ACC112 (cell line): ENCODE measurements around the gene NUMA1.

Experiments
- H2AFZ ChIP-seq: fragments of 200-600 bp; sonication (generic); one replicate; pipeline ENCODE4 v1.6.0; 2017; ENCODE audit warnings: antibody characterized with exemption, low read length; ENCODE audit not compliant: unreplicated experiment
- H3K27ac ChIP-seq: fragments of 200-600 bp; sonication (generic); 2 replicates; pipeline ENCODE4 v1.5.1; 2014; ENCODE audit warnings: low read depth, mild to moderate bottlenecking, antibody characterized with exemption, low read length, moderate library complexity
- H3K27me3 ChIP-seq: fragments of 200-600 bp; sonication (generic); 2 replicates; pipeline ENCODE4 v1.6.1; 2014; ENCODE audit warnings: mild to moderate bottlenecking, antibody characterized with exemption, low read length, moderate library complexity, mixed read lengths; ENCODE audit not compliant: insufficient read depth
- H3K36me3 ChIP-seq: fragments of 200-600 bp; sonication (generic); 2 replicates; pipeline ENCODE4 v1.6.1; 2016; ENCODE audit warnings: mild to moderate bottlenecking, antibody characterized with exemption, low read length, moderate library complexity, mixed read lengths; ENCODE audit not compliant: insufficient read depth
- H3K4me1 ChIP-seq: fragments of 200-600 bp; sonication (generic); one replicate; pipeline ENCODE4 v1.6.1; 2016; ENCODE audit warnings: low read length, mixed read lengths; ENCODE audit not compliant: insufficient read depth, unreplicated experiment, control insufficient read depth
- H3K4me3 ChIP-seq: fragments of 200-600 bp; sonication (generic); 2 replicates; pipeline ENCODE4 v1.5.1; 2014; ENCODE audit warnings: mild to moderate bottlenecking, low read depth, low read length
- H3K79me2 ChIP-seq: fragments of 200-600 bp; sonication (generic); one replicate; pipeline ENCODE4 v1.6.0; 2016; ENCODE audit warnings: low read length; ENCODE audit not compliant: control insufficient read depth, unreplicated experiment, insufficient read depth

The NUMA1 gene

GRCh38 chr11:72100462-72100861 is 20.1 kb upstream of the NUMA1 start:
- Histone ChIP-seq H3K27ac (no peak overlapping the region), H3K4me3 (no peak overlapping the region; the same call in 1 of the 2 replicates), H2AFZ (no peak overlapping the region), H3K36me3 (peaks cover 16% of the 10 kb centered on the region; the same call in 1 of the 2 replicates), H3K79me2 (peaks cover 42% of the 10 kb centered on the region), H3K4me1 (peaks cover 27% of the 10 kb centered on the region), H3K27me3 (no peaks in the 10 kb centered on the region)

DNA sequence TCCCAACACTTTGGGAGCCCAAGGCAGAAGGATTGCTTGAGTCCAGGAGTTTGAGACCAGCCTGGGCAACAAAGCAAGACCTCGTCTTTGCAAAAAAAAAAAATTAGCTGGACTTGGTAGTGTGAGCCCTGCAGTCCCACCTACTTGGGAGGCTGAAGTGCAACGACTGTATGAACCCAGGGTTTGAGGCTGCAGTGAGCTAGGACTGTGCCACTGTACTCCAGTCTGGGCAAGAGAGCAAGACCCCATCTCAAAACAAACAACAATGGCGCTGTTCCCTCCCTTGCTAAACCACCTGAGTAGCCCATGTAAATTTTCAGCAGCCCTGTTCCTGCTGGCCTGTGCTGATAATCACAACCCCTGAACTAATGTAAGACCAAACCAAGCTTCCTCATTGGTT is 19.7 kb upstream of the NUMA1 start:
- H3K36me3 ChIP-seq = peaks cover 16% of the 10 kb centered on the region; the same call in 1 of the 2 replicates
- H3K4me1 ChIP-seq = peaks cover 27% of the 10 kb centered on the region
- H2AFZ ChIP-seq = no peak overlapping the region
- H3K4me3 ChIP-seq = no peak overlapping the region
- H3K79me2 ChIP-seq = peaks cover 42% of the 10 kb centered on the region
- no peak overlapping the region for H3K27ac ChIP-seq
- H3K27me3 ChIP-seq = no peaks in the 10 kb centered on the region

- Histone ChIP-seq H3K27ac (no peak overlapping the region), H3K36me3 (peaks cover 20% of the 10 kb centered on the region; the same call in 1 of the 2 replicates), H3K79me2 (peaks cover 42% of the 10 kb centered on the region)
Observed at GRCh38 chr11:72098741-72099140, 18.4 kb upstream of the NUMA1 start.

DNA sequence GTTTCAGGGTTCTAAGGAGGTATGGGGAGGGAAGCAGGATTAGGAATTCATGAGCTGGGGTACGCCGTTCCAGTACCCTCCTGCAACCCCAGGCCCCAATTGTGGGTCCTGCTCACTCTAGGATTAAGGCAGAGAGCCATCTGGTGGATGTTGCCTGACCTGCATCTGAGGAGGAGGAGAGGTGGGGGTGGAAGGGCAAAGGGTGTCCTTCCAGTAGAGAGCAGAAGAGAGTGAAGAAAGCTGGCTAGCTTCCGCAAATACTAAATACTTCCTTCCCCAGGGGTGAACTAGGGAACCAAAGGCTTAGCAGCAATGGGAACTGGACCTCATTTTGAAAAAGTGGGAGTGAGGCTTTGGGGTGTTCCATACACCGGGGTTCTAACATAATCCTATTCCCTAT is 10.9 kb upstream of the NUMA1 start:
- no peak overlapping the region for H3K4me3 ChIP-seq
- no peak overlapping the region for H2AFZ ChIP-seq
- peaks cover 8% of the 10 kb centered on the region; the same call in 1 of the 2 replicates for H3K36me3 ChIP-seq
- H3K27ac ChIP-seq = no peak overlapping the region
- no peaks in the 10 kb centered on the region for H3K27me3 ChIP-seq
- H3K79me2 ChIP-seq = no peaks in the 10 kb centered on the region
- no peaks in the 10 kb centered on the region for H3K4me1 ChIP-seq

More at GRCh38 chr11:72098741-72099140, 18.4 kb upstream of the NUMA1 start:
- H3K27me3 ChIP-seq = no peaks in the 10 kb centered on the region
- peaks cover 27% of the 10 kb centered on the region for H3K4me1 ChIP-seq
- H3K4me3 ChIP-seq = no peak overlapping the region
- H2AFZ ChIP-seq = no peak overlapping the region

DNA sequence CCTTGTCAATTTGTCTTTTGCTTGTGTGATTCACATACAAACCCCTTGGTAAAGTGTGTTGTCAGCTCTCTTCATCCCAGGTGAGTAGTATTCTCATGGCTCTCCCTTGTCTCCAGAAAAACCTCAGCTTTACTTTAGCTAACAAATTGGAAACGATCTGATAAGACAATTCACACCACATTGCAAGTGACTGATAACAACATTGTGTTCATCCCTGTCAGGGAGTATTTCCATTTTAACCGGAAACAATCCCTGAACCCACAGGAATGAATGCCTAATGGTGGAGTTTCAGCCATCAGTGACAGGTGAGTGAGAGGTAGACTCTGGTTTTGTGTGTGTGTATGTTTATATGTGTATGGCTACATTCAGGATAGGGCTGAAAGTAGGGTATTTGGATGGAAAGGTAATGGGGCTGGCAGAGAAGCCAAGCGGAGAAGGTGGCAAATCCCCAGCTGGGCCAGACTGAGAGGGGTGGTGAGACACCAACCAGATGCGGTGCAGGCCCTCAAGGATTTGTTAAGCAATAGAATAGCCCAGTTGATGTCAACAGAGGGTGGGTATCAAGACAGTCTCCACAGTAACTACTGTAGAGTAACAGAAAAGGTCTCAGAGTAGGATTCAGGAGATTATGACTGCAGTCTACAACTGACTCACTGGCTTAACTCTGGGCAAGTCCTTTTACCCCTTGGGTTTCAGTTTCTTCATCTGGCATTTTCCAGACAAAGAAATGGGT is 7.9 kb upstream of the NUMA1 start:
- Histone ChIP-seq H3K4me1 (no peaks in the 10 kb centered on the region), H3K27ac (no peak overlapping the region), H3K79me2 (no peaks in the 10 kb centered on the region), H3K27me3 (no peaks in the 10 kb centered on the region), H2AFZ (no peak overlapping the region), H3K4me3 (no peak overlapping the region), H3K36me3 (0 out of 2 replicates have a peak, but pooled peaks cover 7% of the 10 kb centered on the region)

- Histone ChIP-seq H3K4me1 (peaks cover 5% of the 10 kb centered on the region), H3K4me3 (no peak overlapping the region), H3K36me3 (0 out of 2 replicates have a peak, but pooled peaks cover 7% of the 10 kb centered on the region), H3K27me3 (no peaks in the 10 kb centered on the region), H3K79me2 (no peaks in the 10 kb centered on the region), H2AFZ (no peak overlapping the region), H3K27ac (no peak overlapping the region)
Observed at GRCh38 chr11:72085621-72086351, 5.4 kb upstream of the NUMA1 start.

DNA sequence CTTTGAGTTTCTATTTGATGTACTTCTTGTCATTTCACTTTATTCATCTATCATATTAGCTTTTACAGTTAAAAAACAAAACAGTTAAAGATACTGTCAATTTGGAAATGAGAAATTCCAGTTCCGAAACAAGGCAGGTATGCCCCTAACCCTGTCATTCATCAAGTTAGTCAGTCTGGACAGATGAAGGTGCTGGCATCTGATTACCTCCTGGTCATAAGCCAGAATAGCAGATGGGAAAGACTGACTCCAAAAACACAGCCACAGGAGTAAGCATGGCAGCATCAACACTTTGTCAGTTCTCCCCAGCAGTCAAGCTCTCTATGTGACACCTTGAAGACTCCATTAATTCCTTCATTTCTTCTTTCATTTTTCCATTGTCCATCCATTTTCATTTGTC is 4.6 kb upstream of the NUMA1 start:
- Histone ChIP-seq H3K27me3 (no peaks in the 10 kb centered on the region), H2AFZ (no peak overlapping the region), H3K4me1 (peaks cover 5% of the 10 kb centered on the region), H3K4me3 (no peak overlapping the region), H3K79me2 (peaks cover under 1% of the 10 kb centered on the region), H3K27ac (no peak overlapping the region), H3K36me3 (0 out of 2 replicates have a peak, but pooled peaks cover 6% of the 10 kb centered on the region)

DNA sequence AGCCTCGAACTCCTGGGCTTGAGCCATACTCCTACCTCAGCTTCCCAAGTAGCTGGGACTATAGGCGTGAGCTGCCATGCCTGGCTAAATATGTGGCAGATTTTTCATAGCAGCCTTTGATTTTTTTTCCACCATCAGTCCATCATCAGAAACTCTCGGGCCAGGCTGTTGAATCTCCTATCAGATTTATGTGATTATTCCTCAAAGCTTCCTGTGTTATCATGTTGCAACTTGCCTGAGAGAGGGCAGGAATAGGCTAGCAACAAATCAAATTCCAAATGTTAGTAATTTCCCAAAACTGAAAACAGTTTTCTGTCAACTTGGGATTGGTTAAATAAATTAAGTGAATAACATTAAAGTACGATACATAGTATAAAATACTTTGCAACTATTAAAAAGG is 3.7 kb upstream of the NUMA1 start:
- no peaks in the 10 kb centered on the region for H3K27me3 ChIP-seq
- no peak overlapping the region for H2AFZ ChIP-seq
- H3K79me2 ChIP-seq = peaks cover 9% of the 10 kb centered on the region
- peaks cover 6% of the 10 kb centered on the region for H3K4me1 ChIP-seq
- 0 out of 2 replicates have a peak, but pooled peaks cover 3% of the 10 kb centered on the region for H3K36me3 ChIP-seq
- H3K4me3 ChIP-seq = no peak overlapping the region
- H3K27ac ChIP-seq = no peak overlapping the region

DNA sequence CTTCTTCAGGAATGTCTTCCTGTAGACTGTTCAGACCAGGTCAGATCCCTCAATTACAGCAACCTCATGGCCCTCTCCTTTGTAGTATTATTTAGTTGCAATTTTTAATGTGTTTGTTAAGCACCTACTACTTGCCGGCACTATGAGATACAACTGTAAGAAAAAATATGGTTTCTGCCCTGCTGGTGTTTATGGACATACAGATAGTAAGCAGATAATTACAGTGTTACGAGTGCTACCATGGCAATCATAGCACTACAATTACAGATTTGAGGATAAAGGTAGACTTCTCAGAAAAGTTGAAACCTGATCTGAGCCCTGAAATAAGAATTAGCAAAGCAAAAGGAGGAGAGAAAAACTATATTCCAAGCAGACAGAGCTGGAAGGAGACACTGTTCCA is 3.1 kb upstream of the NUMA1 start:
- Histone ChIP-seq H3K79me2 (peaks cover 16% of the 10 kb centered on the region), H3K27ac (no peak overlapping the region), H3K27me3 (no peaks in the 10 kb centered on the region), H3K4me3 (no peak overlapping the region), H3K36me3 (0 out of 2 replicates have a peak, but pooled peaks cover 3% of the 10 kb centered on the region), H3K4me1 (peaks cover 12% of the 10 kb centered on the region), H2AFZ (no peak overlapping the region)

- Histone ChIP-seq H3K27ac (no peak overlapping the region), H3K79me2 (peaks cover 31% of the 10 kb centered on the region), H3K27me3 (no peaks in the 10 kb centered on the region), H3K4me1 (peaks cover 18% of the 10 kb centered on the region), H3K4me3 (no peak overlapping the region), H3K36me3 (0 out of 2 replicates have a peak, but pooled peaks cover 3% of the 10 kb centered on the region), H2AFZ (no peak overlapping the region)
Observed at GRCh38 chr11:72081821-72082453, 1.6 kb upstream of the NUMA1 start.
